Upper lobe of left lung (tissue), 4 donors: ENCODE data around the gene XCR1.

Experiments
- EP300 ChIP-seq, 4 donors: sonication (generic); formaldehyde crosslinking; IDR thresholded peaks; one replicate each; pipeline ENCODE4 v1.5.1; 2017; ENCODE audit warnings: antibody characterized with exemption in 4 of 4, control low read depth in 2 of 4
- POLR2A ChIP-seq, 4 donors: fragments of 450-650 bp; IDR thresholded peaks; one replicate each; pipeline ENCODE4 v1.5.1; 2016 to 2017; ENCODE audit warnings: antibody characterized with exemption in 4 of 4, mild to moderate bottlenecking in 2 of 4
- POLR2AphosphoS5 ChIP-seq, 2 donors: sonication (generic); formaldehyde crosslinking; IDR thresholded peaks; one replicate each; pipeline ENCODE4 v1.5.1; 2017; ENCODE audit warnings: antibody characterized with exemption in 2 of 2
- TF ChIP-seq, protein P1 (sequence below), 6 experiments: fragments of 450-650 bp in 4 of 6; fragments of 200-600 bp in 2 of 6; sonication (generic) in 2 of 6; IDR thresholded peaks; one replicate each; pipeline ENCODE4 v1.5.1; 2016 to 2019; ENCODE audit warnings: antibody characterized with exemption in 6 of 6

DNA sequence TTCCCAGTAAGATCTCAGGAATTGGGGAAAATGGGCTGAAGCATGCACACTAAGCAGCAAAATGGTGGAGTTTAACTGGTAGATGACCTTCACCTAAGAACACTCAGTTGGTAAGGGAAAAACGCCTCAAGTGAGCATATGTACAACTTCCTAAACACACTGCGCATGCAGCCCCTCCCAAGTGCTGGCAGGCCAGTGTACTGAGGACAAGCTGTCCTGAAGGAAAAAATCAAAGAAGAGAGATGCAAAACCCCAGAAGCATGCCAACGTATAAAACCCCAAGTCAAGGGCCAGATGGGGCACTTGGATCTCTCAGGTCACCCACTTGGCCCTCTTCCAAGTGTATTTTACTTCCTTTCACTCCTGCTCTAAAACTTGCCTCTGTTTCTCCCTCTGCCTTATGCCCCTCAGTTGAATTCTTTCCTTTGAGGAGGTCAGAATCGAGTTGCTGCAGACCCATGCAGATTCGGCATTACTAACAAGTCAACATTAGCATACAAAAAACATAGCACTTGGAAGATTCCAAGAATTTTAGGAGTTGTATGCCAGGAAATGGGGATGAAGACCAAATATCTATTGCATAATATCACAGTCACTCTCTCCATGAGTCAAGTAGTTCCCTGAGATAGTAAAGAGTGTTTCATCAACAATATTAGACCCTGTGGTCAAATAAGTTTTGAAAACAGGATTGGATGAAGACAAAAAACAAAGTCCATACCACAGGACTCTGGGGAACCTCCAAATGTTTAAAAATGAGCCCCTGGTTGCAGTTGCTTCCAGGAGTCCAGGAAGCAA lies 20.8 kb downstream of the XCR1 start:
- TF ChIP-seq EP300 (IDR thresholded peaks at IDR 0.05) = peak in 1 of 4 donors; percentile 26
- TF ChIP-seq, protein P1, sequence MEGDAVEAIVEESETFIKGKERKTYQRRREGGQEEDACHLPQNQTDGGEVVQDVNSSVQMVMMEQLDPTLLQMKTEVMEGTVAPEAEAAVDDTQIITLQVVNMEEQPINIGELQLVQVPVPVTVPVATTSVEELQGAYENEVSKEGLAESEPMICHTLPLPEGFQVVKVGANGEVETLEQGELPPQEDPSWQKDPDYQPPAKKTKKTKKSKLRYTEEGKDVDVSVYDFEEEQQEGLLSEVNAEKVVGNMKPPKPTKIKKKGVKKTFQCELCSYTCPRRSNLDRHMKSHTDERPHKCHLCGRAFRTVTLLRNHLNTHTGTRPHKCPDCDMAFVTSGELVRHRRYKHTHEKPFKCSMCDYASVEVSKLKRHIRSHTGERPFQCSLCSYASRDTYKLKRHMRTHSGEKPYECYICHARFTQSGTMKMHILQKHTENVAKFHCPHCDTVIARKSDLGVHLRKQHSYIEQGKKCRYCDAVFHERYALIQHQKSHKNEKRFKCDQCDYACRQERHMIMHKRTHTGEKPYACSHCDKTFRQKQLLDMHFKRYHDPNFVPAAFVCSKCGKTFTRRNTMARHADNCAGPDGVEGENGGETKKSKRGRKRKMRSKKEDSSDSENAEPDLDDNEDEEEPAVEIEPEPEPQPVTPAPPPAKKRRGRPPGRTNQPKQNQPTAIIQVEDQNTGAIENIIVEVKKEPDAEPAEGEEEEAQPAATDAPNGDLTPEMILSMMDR (IDR thresholded peaks at IDR 0.05) = no peak
- TF ChIP-seq POLR2A (IDR thresholded peaks at IDR 0.05) = no peak
- TF ChIP-seq POLR2AphosphoS5 (IDR thresholded peaks at IDR 0.05) = peak in 1 of 2 donors; percentile 42
